ENCODE measurements around the gene FRMD5. TPM values are rescaled to one million over a fixed set of nuclear protein-coding genes. Genes with fewer than 3 reads are reported as not detected.
"Not testable (repeated sequence)": the region's sequence is repeated elsewhere in the genome, so short reads cannot be mapped to it uniquely, and the experiment has no call there.

FRMD5 gene
- total RNA-seq, 1 experiment from 2014 or later: not detected

DNA sequence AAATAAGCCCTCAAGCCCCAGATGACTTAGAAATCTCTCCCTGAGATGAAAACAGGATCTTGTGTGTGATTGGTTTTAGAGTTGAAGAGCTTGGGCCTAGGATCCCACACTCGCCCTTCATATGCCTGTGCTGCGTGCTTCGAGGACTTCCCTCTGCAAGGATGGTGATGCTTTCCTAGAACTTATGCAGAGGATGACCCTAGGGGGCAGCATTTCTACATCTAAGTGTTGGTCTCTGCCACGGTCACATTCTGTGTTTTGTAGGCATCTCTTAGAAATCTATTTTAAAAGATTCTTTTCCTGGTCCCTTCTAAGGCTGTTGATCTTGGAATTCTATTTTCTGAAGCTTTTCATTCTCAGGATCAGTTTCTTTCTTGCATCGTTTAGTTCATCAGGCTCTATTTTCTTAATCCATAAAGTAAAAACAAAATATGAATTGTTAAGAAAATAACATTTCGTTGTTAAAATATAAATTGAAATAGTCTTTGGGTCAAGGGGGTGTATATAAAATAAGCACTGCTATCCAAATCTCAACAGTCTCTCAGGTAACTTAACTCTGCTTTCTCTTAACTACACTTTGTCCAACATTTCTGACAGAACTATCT lies 322.6 kb downstream of the FRMD5 start:
- Histone ChIP-seq H3K9me3 (ENCODE audit: low read length) (no peaks in the 10 kb centered on the region), H3K9ac (ENCODE audit: low read length) (no peak overlapping the region), H3K9me2 (replicated peaks; ENCODE audit: insufficient read depth, low read length) (no peaks in the 10 kb centered on the region), H3K4me2 (ENCODE audit: low read depth, low read length, poor library complexity, severe bottlenecking) (no peak overlapping the region), H3K27me3 (ENCODE audit: low read length) (no peaks in the 10 kb centered on the region), H3K4me3 (ENCODE audit: low read length) (no peak overlapping the region), H3K36me3 (ENCODE audit: insufficient read depth, low read length) (peaks cover 54% of the 10 kb centered on the region), H3K4me1 (ENCODE audit: low read length) (peaks cover 11% of the 10 kb centered on the region; the same call in 1 of the 2 replicates), H3K79me2 (ENCODE audit: low read length) (peaks cover 5% of the 10 kb centered on the region; the same call in 1 of the 2 replicates), H3K27ac (ENCODE audit: low read length) (no peak overlapping the region), H4K20me1 (ENCODE audit: insufficient read depth, low read depth, low read length) (no peaks in the 10 kb centered on the region), H2AFZ (ENCODE audit: low read length) (no peak overlapping the region)
- DNase-seq: peak; percentile 75

DNA sequence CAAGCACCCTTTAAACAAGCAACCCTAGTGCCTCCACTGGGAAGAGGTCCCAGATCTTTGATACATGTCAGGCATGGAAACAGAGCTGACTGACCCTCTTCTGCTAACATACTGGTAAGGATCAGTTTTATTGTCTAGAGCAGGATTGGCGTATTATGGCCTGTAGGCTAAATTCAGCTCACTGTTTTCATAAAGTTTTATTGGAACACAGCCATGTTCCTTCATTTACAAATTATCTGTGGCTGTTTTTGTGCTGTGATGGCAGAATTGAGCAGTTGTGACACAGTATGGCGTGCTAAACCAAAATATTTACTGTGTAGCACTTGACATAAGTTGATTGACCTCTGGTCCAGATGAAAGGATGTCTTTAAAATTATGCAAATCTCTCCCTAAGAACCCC lies 323.2 kb downstream of the FRMD5 start:
- peaks cover 8% of the 10 kb centered on the region; the same call in 1 of the 2 replicates for H3K79me2 ChIP-seq (ENCODE audit: low read length)
- H3K9me2 ChIP-seq (replicated peaks; ENCODE audit: insufficient read depth, low read length): no peaks in the 10 kb centered on the region
- no peaks in the 10 kb centered on the region for H3K27me3 ChIP-seq (ENCODE audit: low read length)
- H2AFZ ChIP-seq (ENCODE audit: low read length): no peak overlapping the region
- no peak overlapping the region for H3K27ac ChIP-seq (ENCODE audit: low read length)
- H3K4me2 ChIP-seq (ENCODE audit: low read depth, low read length, poor library complexity, severe bottlenecking): no peak overlapping the region
- no peaks in the 10 kb centered on the region for H3K9me3 ChIP-seq (ENCODE audit: low read length)
- H4K20me1 ChIP-seq (ENCODE audit: insufficient read depth, low read depth, low read length): no peaks in the 10 kb centered on the region
- H3K9ac ChIP-seq (ENCODE audit: low read length): no peak overlapping the region
- no peak overlapping the region for H3K4me3 ChIP-seq (ENCODE audit: low read length)
- peaks cover 53% of the 10 kb centered on the region for H3K36me3 ChIP-seq (ENCODE audit: insufficient read depth, low read length)
- peaks cover 11% of the 10 kb centered on the region; the same call in 1 of the 2 replicates for H3K4me1 ChIP-seq (ENCODE audit: low read length)
- no peak for DNase-seq

DNA sequence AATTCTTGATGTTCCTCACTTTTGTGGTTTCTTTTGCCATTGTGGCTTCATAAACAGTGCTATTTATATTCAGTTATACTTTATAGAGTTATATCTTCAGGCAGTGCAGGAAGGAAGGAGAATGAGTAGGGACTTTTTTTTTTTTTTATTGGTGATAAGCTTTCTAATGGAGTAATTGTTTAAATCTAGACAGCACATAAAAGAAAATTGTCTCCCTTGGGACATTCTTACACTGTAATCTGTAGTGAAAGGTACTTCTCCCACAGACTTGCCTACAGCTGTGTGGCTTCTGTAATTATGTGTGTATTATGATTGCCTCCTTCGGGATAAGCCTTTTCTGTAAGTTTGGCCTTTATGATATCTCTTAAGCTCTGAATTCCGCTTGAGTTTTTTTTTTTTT lies 326.7 kb downstream of the FRMD5 start:
- Histone ChIP-seq H3K4me2 (ENCODE audit: low read depth, low read length, poor library complexity, severe bottlenecking) (no peak overlapping the region), H2AFZ (ENCODE audit: low read length) (no peak overlapping the region), H3K4me1 (ENCODE audit: low read length) (peaks cover 11% of the 10 kb centered on the region; the same call in 1 of the 2 replicates), H4K20me1 (ENCODE audit: insufficient read depth, low read depth, low read length) (no peaks in the 10 kb centered on the region), H3K9me2 (replicated peaks; ENCODE audit: insufficient read depth, low read length) (no peaks in the 10 kb centered on the region), H3K4me3 (ENCODE audit: low read length) (no peak overlapping the region), H3K9ac (ENCODE audit: low read length) (no peak overlapping the region), H3K27ac (ENCODE audit: low read length) (peak overlapping the region; percentile 29; the same call in 1 of the 2 replicates), H3K36me3 (ENCODE audit: insufficient read depth, low read length) (peaks cover 61% of the 10 kb centered on the region), H3K27me3 (ENCODE audit: low read length) (no peaks in the 10 kb centered on the region), H3K79me2 (ENCODE audit: low read length) (peaks cover 12% of the 10 kb centered on the region; the same call in 1 of the 2 replicates), H3K9me3 (ENCODE audit: low read length) (no peaks in the 10 kb centered on the region)
- no peak for DNase-seq

DNA sequence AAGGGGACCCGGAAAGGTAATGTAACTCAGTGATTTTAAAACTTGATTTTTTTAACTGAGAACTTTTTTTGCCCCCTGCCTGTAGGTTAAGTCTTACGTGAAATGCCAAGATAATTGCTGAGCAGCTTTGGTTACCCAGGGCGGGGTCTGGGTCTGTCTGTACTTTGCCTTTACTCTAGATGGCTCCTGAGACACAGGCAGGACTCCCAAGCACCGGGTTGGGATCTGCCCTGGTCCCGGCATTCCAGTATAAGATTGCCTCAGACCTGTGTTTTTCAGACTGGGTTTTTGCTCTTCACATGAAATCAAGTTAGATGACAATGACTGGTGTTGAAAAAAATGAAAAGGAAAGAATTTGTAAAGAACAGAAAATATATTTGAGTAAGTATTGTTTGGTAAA lies 328.0 kb downstream of the FRMD5 start:
- no peak for DNase-seq
- H3K9ac ChIP-seq (ENCODE audit: low read length): no peak overlapping the region
- H3K36me3 ChIP-seq (ENCODE audit: insufficient read depth, low read length): peaks cover 57% of the 10 kb centered on the region
- no peaks in the 10 kb centered on the region for H3K9me2 ChIP-seq (replicated peaks; ENCODE audit: insufficient read depth, low read length)
- peaks cover 11% of the 10 kb centered on the region; the same call in 1 of the 2 replicates for H3K4me1 ChIP-seq (ENCODE audit: low read length)
- no peak overlapping the region for H3K4me3 ChIP-seq (ENCODE audit: low read length)
- H3K27ac ChIP-seq (ENCODE audit: low read length): no peak overlapping the region
- no peaks in the 10 kb centered on the region for H3K27me3 ChIP-seq (ENCODE audit: low read length)
- 0 out of 2 replicates have a peak, but pooled peaks cover 12% of the 10 kb centered on the region for H3K79me2 ChIP-seq (ENCODE audit: low read length)
- no peak overlapping the region for H2AFZ ChIP-seq (ENCODE audit: low read length)
- H3K4me2 ChIP-seq (ENCODE audit: low read depth, low read length, poor library complexity, severe bottlenecking): no peak overlapping the region
- no peaks in the 10 kb centered on the region for H3K9me3 ChIP-seq (ENCODE audit: low read length)
- no peaks in the 10 kb centered on the region for H4K20me1 ChIP-seq (ENCODE audit: insufficient read depth, low read depth, low read length)

DNA sequence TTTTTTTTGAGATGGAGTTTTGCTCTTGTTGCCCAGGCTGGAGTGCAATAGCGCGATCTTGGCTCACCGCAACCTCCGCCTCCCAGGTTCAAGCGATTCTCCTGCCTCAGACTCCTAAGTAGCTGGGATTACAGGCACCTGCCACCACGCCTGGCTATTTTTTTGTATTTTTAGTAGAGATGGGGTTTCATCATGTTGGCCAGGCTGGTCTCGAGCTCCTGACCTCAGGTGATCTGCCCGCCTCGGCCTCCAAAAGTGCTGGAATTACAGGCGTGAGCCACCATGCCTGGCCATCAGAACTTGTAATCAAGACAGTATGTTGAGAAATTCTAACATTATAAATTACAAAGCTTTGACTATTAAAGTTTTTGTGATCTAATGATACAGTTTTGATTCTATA lies 328.4 kb downstream of the FRMD5 start:
- H3K4me3 ChIP-seq (ENCODE audit: low read length); H3K4me2 ChIP-seq (ENCODE audit: low read depth, low read length, poor library complexity, severe bottlenecking); DNase-seq; H3K9me2 ChIP-seq (replicated peaks; ENCODE audit: insufficient read depth, low read length); H3K27ac ChIP-seq (ENCODE audit: low read length); H3K27me3 ChIP-seq (ENCODE audit: low read length); H3K9me3 ChIP-seq (ENCODE audit: low read length); H4K20me1 ChIP-seq (ENCODE audit: insufficient read depth, low read depth, low read length); H2AFZ ChIP-seq (ENCODE audit: low read length); H3K9ac ChIP-seq (ENCODE audit: low read length): not testable (repeated sequence)
- Histone ChIP-seq H3K4me1 (ENCODE audit: low read length) (peaks cover 11% of the 10 kb centered on the region; the same call in 1 of the 2 replicates), H3K79me2 (ENCODE audit: low read length) (0 out of 2 replicates have a peak, but pooled peaks cover 12% of the 10 kb centered on the region), H3K36me3 (ENCODE audit: insufficient read depth, low read length) (peaks cover 55% of the 10 kb centered on the region)

DNA sequence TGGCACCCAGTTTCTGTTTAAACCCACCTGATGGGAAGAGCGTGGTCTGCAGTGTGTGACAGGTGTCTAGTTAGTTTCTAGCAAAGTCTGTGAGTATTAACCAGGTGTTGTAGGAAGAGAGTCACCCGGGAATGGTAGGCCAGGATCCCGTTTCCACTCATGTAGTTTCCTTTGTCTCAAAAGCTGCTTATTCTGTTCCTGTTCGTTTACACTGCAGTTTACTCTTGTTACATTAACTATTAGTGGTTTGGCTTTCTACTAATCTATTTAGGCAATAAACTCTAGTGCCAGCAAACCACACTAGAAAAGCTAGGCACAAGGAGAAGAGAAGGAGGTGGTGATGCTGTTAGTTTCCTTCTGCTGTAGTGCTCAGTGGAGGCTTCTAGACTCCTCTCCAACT lies 335.5 kb downstream of the FRMD5 start:
- Histone ChIP-seq H3K4me1 (ENCODE audit: low read length) (peaks cover 10% of the 10 kb centered on the region), H3K27me3 (ENCODE audit: low read length) (no peaks in the 10 kb centered on the region), H3K9ac (ENCODE audit: low read length) (no peak overlapping the region), H3K9me2 (replicated peaks; ENCODE audit: insufficient read depth, low read length) (no peaks in the 10 kb centered on the region), H3K4me2 (ENCODE audit: low read depth, low read length, poor library complexity, severe bottlenecking) (no peak overlapping the region), H2AFZ (ENCODE audit: low read length) (no peak overlapping the region), H3K36me3 (ENCODE audit: insufficient read depth, low read length) (peaks cover 66% of the 10 kb centered on the region), H3K79me2 (ENCODE audit: low read length) (peaks cover 35% of the 10 kb centered on the region), H3K27ac (ENCODE audit: low read length) (no peak overlapping the region), H4K20me1 (ENCODE audit: insufficient read depth, low read depth, low read length) (no peaks in the 10 kb centered on the region), H3K4me3 (ENCODE audit: low read length) (no peak overlapping the region), H3K9me3 (ENCODE audit: low read length) (no peaks in the 10 kb centered on the region)
- no peak for DNase-seq

DNA sequence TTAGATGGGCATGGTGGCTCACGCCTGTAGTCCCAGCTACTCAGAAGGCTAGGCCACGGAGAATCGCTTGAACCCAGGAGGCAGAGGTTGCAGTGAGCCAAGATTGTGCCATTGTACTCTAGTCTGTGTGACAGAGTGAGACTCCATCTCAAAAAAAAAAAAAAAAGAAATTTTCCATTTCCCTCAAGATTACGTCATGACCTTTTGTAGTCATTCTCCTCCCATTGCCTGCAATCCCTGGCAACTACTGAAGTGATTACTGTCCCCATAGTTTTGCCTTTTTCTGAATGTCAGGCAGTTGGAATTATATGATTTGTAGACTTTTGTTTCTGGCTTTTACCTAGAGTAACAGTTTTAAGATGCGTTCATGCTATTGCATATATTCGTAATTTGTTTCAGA lies 340.3 kb downstream of the FRMD5 start:
- Histone ChIP-seq H2AFZ (ENCODE audit: low read length) (no peak overlapping the region), H3K4me3 (ENCODE audit: low read length) (no peak overlapping the region), H3K9me3 (ENCODE audit: low read length) (no peaks in the 10 kb centered on the region), H3K27ac (ENCODE audit: low read length) (no peak overlapping the region), H3K79me2 (ENCODE audit: low read length) (peaks cover 46% of the 10 kb centered on the region), H3K36me3 (ENCODE audit: insufficient read depth, low read length) (peaks cover 67% of the 10 kb centered on the region), H3K4me2 (ENCODE audit: low read depth, low read length, poor library complexity, severe bottlenecking) (no peak overlapping the region), H3K9me2 (replicated peaks; ENCODE audit: insufficient read depth, low read length) (no peaks in the 10 kb centered on the region), H3K4me1 (ENCODE audit: low read length) (peaks cover 5% of the 10 kb centered on the region; the same call in 1 of the 2 replicates), H3K27me3 (ENCODE audit: low read length) (no peaks in the 10 kb centered on the region), H3K9ac (ENCODE audit: low read length) (no peak overlapping the region), H4K20me1 (ENCODE audit: insufficient read depth, low read depth, low read length) (no peaks in the 10 kb centered on the region)
- no peak for DNase-seq

DNA sequence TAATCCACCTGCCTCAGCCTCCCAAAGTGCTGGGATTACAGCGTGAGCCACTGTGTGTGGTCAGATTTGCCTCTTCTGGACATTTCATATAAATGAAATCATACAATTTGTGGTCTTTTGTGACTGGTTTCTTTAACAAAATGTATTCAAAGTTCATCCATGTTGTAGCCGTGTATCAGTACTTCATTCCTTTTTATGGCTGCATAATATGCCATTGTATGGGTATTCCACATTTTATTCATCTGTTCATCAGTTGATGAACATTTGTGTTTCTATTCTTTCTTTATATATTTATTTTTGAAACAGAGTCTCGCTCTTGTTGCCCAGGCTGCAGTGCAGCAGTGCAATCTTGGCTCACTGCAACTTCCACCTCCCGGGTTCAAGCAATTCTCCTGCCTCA lies 342.5 kb downstream of the FRMD5 start:
- peaks cover 44% of the 10 kb centered on the region for H3K79me2 ChIP-seq (ENCODE audit: low read length)
- H3K27me3 ChIP-seq (ENCODE audit: low read length): no peaks in the 10 kb centered on the region
- H3K27ac ChIP-seq (ENCODE audit: low read length): no peak overlapping the region
- no peaks in the 10 kb centered on the region for H3K9me3 ChIP-seq (ENCODE audit: low read length)
- DNase-seq: no peak
- no peaks in the 10 kb centered on the region for H4K20me1 ChIP-seq (ENCODE audit: insufficient read depth, low read depth, low read length)
- no peak overlapping the region for H3K9ac ChIP-seq (ENCODE audit: low read length)
- H3K4me3 ChIP-seq (ENCODE audit: low read length): no peak overlapping the region
- peaks cover 5% of the 10 kb centered on the region; the same call in 1 of the 2 replicates for H3K4me1 ChIP-seq (ENCODE audit: low read length)
- H3K4me2 ChIP-seq (ENCODE audit: low read depth, low read length, poor library complexity, severe bottlenecking): no peak overlapping the region
- H3K9me2 ChIP-seq (replicated peaks; ENCODE audit: insufficient read depth, low read length): no peaks in the 10 kb centered on the region
- H3K36me3 ChIP-seq (ENCODE audit: insufficient read depth, low read length): peaks cover 58% of the 10 kb centered on the region
- no peak overlapping the region for H2AFZ ChIP-seq (ENCODE audit: low read length)

Data from Karpas-422 (cell line).